Fibroblast of skin of left biceps (primary cell): Measurements from ENCODE around the gene LDB2.
"Not testable (repeated sequence)": the region's sequence is repeated elsewhere in the genome, so short reads cannot be mapped to it uniquely, and the experiment has no call there.

Experiments
- DNase-seq, 2 experiments: peaks; one replicate each; pipeline ENCODE4 v3.0.0-alpha.2; 2013; ENCODE audit warnings: low read depth in 2 of 2

LDB2 gene

DNA sequence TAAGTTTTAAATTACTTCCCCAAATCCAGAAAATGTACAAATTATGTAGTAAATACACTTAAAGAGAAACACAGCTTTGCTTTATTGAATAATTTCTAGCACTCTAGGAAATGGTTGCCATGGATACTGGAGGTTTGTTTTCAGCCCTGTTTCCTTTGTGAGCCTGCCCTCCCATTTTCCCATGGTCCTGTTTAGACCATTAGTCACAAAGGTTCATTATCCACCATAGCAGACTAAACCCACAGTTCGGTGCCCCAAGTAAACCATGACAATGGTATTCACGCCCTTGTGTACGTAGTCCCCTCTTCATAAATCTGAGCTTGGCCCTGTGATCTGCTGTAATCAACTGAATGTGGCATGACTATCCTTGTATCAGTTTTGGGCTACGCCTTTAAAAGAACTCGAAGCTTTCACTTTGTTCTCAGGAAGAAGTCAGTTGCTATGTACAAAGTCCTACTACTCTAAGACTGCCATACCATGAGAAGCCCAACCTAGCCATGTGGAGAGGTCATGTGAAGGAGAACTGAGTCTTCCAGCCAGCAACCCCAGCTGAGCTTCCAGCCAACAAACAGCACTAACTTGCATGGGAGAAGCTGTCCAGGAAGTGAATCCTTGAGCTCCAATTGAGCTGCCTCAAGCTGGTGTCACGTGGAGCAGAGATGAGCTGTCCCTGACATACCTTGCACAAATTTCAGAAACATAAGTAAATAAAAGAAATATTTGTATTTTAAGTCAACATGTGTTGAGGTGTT is 300.4 kb downstream of the LDB2 start:
- no peak for DNase-seq

DNA sequence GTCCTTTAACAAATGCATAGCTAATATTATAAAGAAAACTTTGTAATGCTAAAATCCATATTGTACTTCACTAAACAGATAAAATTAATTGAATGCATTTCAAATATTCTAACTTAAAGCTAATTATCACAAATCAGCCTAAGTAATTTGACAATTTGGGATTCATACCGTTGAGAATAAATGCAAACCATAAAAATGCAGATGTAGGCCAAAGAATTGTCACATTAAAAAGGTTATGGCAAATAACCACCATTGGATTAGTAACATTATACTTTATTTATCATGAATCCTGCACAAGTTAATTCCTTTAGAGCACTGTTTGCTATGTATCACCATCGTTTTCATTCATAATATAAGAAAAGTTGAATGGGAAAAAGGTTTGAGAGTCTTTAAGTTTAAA is 301.0 kb downstream of the LDB2 start:
- DNase-seq, result no peak

DNA sequence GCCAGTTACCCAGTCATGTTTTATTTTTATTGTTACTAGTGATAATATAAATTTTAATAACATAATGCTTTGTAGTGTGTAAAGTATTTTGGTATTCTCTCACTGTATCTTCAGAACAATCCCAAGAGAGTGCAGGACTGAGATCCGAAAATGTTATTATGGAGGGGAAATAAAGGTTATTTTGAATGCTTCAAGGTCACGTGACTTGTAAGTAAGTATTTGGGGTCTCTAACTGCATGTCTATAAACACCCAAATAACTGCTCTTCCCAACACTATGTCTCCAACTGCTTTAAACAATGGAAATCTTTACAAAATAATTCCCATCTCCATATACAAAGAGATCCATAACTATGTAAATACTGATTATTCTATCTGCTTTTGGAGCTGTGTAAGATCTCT is 302.2 kb downstream of the LDB2 start:
- no peak for DNase-seq

DNA sequence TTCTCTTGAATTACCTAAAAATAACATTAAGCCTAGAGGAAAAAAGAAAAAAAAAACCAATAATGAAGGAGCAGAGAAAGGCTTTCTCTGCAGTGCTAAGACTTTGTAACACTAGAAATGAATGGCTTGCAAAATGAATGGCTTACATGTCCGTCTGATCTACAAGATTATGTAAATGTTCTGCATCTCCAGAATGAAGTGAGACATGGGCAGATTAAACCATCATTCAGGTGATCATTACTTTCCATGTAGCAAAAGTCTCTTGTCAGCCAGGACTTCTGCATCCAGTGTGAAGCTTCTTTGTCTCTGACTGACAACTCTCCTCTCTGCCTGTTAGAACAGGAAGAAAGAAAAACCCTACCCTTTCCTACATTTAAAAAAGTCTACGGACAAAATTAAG is 304.3 kb downstream of the LDB2 start:
- DNase-seq, result no peak

DNA sequence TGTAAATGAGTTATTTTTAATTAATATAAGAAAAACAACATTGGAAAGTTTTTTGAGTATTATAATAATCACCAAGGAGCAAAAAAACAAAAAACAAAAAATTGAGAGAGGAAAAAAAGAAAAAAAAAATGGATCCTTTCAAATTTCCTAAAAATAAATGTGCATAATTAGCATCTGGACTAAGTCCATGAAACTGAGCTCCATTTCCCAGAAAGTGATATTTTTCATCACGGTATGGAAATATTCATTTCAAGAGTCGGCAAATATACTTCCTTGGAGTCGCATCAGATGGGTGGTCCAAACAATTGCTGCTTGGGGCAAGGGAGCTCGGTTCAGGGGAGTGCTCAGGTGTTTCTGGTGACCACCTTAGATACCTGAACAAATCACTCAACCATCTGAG is 305.1 kb downstream of the LDB2 start:
- no peak for DNase-seq

DNA sequence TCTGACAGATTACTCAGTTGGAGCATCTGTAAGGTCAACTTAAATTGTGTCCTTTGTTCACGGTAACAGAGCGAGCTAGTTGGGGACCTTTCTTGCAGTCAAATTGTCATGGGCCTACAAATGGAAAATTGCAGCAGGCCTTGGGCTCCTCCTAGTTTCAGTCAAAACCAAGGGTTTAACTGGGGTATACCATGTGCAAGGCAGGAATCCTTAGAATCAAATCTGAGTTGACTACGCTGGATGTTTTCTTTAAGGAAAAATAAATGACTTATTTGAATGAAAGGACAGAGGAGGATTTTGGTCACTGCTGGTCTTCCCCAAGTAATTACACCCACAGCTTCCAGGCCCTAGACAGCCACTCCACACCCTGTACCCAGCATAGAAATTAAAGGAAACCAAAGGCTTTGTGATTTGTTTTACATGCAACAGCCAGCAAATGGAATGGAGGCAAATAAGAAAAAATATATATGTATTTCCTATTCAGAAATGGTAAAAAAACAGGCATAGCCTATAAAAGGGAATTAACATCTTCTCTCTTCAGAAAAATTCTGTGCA is 307.1 kb downstream of the LDB2 start:
- no peak for DNase-seq

DNA sequence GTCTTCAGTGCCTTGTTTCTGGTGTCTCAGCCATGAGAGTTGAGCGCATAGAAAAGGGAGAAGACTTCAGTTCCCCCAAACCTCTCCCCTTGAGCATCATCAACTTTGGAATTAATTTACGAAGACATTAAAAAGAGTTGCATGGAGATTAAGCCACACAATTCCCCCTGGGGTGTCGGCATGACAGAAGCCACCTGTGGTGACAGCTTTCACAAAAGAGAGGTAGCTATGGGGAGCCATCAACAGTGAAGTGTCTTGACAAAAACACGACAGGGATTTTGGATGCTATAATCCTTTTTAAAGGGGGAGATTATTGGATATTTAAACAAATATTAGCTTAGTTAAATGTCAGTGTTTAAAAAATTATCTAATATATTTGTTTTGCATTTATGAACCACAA is 307.6 kb downstream of the LDB2 start:
- no peak for DNase-seq

DNA sequence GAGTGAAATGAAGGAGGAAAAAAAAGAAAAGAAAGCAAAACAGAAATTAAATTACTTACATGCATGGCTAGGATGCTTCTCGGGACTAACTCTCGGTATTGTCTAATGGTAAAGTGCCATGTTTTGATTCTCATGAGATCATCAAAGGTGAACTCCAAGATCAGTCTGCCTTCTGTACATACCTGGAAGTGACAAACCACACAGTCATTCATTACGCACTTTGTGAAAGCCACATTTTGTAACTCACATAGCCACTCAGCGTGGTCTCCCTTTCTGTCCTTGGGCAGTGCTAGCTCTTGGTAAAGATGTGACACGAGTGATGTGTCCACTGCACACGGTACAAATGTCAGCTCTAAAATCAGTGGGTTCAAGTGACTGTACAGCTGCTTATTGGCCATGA is 309.8 kb downstream of the LDB2 start:
- no peak for DNase-seq

DNA sequence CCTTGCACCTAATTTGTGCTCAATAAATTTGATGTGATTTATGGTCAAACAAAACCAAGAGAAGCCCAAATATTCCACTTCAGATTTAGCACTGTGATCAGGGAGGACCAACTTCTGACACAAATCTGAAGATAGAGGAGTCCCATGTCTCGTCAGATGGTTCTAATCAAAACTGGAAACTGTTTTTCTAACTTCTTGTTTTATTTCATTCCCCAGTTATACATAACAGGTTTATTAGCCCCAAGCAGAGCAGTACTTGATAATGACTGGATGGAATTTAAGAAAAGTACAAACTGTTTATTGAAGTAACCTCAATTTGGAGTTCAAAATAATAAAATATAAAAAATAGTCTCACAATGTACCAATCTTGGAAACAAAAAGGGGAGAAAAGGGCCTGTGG is 310.3 kb downstream of the LDB2 start:
- no peak for DNase-seq

DNA sequence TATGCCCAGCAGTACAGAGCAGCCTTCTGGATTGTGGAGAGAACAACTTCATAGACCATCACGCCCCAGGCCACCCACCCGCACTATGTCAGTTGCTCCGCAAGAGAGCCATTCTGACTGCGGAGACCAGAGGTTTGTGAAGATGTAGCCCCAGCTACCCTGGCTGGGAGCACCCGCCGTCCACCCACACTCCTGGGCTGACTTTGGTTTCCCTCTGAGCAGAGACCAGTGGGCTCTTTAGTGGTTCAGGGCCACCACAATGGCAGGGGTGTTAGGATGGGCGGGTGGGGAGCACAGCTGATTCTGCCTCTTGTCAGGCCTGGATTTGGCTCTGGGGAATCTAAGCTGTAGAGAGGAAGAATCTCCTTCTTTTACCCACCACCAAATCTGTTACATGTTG is 313.4 kb downstream of the LDB2 start:
- no peak for DNase-seq

DNA sequence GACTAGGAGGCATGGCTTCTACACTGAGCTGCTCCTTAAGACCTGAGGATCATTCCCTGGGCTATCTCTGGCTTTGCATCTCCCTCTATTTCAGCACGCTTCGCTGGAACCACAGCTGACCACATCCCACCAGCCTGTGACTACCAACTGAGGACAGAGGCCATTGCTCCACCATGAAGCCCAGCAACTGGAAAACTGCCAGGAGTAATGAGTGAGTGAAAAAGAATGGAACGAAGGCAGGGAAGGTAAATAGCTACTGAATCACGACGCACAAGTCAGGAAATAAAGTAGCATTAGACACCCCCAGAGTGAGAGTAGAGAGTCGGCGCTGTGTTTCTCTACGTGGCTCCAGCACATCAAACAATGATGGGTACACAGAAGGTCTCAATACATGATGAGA is 314.7 kb downstream of the LDB2 start:
- DNase-seq, result no peak

DNA sequence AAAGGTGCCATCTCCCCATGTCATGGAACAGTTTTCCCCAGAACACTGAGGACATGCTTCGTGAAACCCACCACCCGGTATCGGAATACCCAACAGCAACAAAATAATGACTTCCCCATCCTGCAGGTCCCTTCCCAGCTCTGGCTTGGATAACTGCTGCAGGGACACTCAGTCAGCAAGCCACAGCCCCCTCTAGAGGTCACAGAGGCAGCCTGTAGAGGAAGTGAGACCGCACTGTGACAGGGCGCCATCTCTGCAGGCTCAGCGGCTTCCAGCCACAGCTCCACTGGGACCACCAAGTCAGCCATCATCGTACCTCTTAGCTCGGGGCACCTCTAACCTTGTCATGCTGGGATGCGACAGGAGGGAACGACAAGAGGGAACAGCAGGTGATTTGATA is 315.9 kb downstream of the LDB2 start:
- no peak for DNase-seq

DNA sequence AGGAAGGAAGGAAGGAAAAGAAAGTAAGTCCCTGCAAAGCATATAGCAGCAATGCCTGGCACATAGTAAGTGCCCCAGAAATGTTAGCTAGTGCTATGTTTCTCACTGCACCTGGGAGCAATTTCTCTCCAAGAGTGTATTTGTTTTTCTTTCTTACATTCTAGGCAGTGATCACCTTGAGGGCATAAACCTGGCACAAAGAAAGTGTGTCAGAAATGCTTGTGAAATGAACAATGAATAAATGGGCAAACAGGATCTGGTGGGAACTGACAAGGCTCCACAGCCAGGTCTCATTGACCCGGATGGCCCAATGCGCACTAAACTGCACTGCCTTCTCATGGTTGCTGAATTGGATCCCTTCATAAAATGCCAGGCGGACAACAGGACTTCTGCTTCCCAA is 316.4 kb downstream of the LDB2 start:
- no peak for DNase-seq

DNA sequence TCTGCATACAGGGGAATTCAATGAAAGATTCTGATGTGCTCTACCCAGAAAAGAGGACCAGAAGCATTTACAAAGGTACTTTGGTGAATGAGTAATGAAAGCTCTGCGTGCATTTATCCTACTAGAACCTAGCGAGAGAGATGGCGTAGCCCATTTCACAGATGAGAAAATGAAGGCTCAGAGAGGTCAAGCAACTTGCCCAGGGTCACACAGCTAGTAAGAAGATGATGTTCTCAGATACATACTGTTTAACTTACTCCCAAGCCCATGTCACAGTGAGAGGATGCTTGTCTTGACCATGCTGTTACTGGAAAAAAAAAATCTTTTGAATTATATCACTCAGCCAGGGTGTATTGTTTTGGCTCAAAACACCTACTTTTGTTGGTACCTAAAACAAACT is 317.3 kb downstream of the LDB2 start:
- no peak for DNase-seq

DNA sequence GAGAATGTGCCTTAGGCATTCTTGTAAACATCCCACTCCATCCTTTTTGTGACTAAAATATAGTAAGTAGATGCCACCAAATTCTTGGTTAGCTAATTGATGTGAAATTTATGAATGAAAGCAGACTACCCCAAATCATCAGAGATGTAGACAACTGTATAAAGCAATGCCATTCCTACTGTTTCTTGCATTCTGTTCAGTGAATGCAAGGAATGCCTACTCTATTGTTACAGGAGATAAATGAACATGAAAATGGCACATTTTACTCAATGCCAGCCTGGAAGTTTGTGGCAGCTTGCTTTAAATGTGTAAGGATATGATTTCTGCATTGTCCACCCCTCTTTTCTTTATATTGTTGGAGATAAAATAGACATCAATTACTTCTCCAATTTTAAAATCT is 317.9 kb downstream of the LDB2 start:
- DNase-seq, result no peak

DNA sequence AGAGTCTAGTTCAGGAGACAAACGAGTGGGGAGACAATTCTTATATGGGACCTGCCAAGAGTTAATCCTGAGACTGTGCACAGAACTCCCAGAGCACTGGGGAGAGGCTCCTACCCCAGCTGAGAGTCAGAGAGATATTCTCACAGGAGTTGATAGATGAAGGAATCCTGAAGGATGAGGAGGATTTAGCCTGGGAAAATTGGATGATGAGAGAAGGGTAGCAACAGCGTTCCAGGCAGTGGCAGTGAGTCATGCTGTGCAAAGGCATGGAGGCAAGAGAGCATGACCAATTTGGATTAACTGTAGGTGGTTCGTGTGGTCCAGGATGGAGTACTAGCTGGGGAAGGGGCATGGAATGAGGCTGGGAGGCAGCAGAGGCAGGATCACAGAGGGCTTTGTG is 318.6 kb downstream of the LDB2 start:
- DNase-seq, result no peak

DNA sequence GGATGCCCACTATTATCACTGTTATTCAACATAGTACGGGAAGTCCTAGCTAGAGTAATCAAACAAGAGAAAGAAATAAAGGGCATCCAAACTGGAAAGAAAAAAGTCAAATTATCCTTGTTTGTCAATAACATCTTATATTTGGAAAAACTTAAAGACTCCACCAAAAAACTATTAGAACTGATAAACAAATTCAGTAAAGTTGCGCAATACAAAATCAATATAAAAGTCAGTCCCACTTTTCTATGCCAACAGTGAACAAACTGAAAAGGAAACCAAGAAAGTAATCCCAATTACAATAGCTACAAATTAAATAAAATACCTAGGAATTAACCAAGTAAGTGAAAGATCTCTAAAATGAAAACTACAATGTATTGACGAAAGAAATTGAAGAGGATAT is 321.3 kb downstream of the LDB2 start:
- DNase-seq, result no peak

DNA sequence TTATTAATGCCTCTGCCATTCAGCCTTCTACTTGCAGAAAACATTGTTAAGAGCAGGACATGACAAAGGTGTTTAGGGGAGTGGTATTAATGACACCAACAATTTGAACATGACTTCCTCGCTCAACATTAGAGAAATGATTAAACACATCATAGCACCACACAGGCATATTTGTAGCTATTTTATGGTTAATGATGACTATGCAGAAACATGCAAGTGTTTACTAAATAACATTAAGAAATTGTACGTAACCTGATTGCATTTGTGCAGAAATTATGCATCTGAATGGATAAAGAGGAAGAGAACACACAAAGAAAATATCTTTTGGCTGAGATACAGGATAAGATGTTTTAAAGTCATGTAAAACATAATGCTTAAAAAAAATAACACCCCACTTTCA is 323.5 kb downstream of the LDB2 start:
- DNase-seq, result no peak

DNA sequence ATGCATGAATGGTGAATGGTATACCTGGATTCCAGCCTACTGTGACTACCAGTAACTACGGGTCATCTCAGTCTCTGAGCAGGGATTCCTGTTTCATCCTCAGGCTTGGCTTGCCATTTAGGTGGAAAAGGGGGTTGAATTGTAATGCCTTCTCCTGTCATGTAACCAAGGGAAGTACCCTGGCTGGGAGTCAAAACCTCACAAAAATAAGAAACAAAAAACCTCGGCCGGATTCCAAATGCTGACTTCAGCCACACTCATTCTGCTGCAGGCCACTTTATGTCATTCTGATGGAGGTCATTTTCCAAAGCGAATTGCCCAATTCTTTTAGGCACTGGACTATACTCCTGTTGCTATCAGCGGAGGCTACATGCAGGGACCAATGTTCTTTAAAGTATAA is 324.7 kb downstream of the LDB2 start:
- DNase-seq, result no peak

DNA sequence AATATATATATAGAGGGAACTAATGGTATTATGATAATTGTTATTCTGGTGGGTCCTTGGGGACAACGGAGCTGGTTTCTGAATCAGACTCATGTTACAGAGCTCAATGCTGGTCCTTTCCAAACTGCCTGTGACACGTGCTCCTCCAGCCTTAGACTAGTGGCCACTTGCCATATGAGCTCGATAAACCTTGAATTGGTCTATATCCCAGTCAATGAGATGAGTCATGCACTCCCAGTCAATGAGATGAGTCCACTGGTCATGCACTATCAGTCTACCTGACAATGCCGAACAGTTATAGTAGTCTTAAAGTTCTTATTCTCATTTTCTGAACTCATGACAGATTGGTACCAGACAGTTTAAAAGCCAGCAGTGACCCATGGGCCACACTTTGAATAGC is 325.2 kb downstream of the LDB2 start:
- no peak for DNase-seq

DNA sequence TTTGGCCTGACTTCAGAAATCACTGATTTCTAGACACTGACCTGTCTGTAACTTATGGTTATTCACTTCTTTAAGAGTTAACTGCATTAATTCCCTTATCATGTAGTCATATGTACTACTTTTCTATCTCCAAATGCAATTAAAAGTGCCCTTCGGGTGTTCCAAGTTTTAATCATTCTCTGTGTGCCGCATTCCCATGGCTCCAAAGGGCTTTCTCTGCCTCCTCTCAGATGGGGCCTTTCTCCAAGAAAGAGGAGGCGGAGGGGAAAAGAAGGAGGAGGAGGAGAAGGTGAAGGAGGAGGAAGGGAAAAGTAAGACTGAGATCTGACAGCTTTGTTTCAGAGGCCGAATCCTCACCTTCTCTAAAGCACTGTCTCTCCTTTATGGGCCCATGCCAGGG is 325.8 kb downstream of the LDB2 start:
- no peak for DNase-seq

DNA sequence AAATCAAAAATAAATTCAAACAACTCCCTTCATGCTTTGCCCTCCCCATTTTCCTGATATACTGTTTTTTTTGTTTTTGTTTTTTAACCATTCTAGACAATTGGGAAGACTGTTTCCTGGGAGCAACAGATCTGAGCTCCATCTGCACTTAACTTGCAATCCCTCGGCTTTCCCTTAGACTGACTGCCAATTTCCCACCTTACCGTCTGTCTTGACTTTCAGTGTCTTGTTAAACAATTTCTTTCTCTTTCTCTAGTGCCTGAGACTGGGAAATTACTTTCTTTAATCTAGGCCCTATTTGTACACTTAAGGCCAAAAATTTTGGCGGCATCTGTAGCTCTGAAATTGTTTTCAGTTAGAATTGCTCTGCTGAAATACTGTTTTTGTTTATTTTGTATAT is 326.3 kb downstream of the LDB2 start:
- DNase-seq, result no peak

DNA sequence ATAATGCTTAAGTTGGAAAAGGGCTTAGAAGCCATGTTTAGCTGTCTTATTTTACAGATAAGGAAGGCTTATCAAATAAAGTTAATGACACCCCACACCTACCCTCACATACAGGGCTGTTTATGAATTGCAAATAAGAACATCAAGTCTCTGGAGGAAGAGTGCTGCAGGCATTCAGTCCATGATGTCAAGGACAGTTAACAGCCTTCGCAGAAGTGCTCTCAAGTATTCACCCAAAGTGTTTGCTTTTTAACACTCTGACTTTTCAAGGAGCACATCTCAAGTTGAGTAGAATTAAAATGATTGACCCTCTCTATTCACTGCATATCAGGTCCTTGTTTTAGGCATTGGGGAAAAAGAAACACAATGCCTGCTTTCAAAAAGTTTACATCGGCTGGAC is 328.7 kb downstream of the LDB2 start:
- DNase-seq, result no peak

DNA sequence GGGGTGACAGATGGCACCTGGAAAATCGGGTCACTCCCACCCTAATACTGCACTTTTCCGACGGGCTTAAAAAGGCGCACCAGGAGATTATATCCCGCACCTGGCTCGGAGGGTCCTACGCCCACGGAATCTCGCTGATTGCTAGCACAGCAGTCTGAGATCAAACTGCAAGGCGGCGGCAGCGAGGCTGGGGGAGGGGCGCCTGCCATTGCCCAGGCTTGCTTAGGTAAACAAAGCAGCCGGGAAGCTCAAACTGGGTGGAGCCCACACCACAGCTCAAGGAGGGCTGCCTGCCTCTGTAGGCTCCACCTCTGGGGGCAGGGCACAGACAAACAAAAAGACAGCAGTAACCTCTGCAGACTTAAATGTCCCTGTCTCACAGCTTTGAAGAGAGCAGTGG is 341.1 kb downstream of the LDB2 start:
- not testable (repeated sequence) for DNase-seq
